H1 (cell line): Measurements from ENCODE around the gene LCA5. TPM values are rescaled to one million over a fixed set of nuclear protein-coding genes. Genes with fewer than 3 reads are reported as not detected.

Experiments used
- CTCF ChIA-PET: fragments of 300-600 bp; sonication (Branson Sonifier 250); formaldehyde crosslinking; loops from one replicate; lab custom pipeline; 2021; ENCODE audit not compliant: partially characterized antibody; lab: Charles Lee
- POLR2A ChIA-PET: fragments of 300-600 bp; sonication (Branson Sonifier 250); formaldehyde crosslinking; loops from one replicate; lab custom pipeline; 2021; ENCODE audit warnings: inconsistent platforms; ENCODE audit not compliant: partially characterized antibody; lab: Charles Lee
- DNase-seq, 2 experiments: peaks; one replicate each; pipeline versions ENCODE4 v3.0.0 to v3.0.0-alpha.2; 2010 to 2022; ENCODE audit warnings: low spot score in 2 of 2, low read depth in 1 of 2, mixed read lengths in 1 of 2
- FAIRE-seq: peaks from 2 replicates; lab custom pipeline; 2011; peaks lifted over from hg19 to GRCh38; lab: Jason Lieb, UNC
- H2AFZ ChIP-seq: 2 replicates; pipeline ENCODE4 v1.8.1; 2012; ENCODE audit warnings: low read length, inconsistent platforms
- H2AK5ac ChIP-seq: 2 replicates; pipeline ENCODE4 v1.6.1; 2013; ENCODE audit warnings: low read depth, low read length
- H2BK120ac ChIP-seq: replicated peaks from 2 replicates; pipeline ENCODE3; 2013; ENCODE audit warnings: low read depth, low read length, inconsistent platforms
- H2BK12ac ChIP-seq: 2 replicates; pipeline ENCODE4 v1.6.1; 2013; ENCODE audit warnings: low read depth, low read length
- H2BK15ac ChIP-seq: 2 replicates; pipeline ENCODE4 v1.6.1; 2013; ENCODE audit warnings: low read length
- H2BK20ac ChIP-seq: 2 replicates; pipeline ENCODE4 v1.6.1; 2013; ENCODE audit warnings: low read length
- H2BK5ac ChIP-seq: 2 replicates; pipeline ENCODE4 v1.6.1; 2013; ENCODE audit warnings: low read depth, low read length
- H3K14ac ChIP-seq: 2 replicates; pipeline ENCODE4 v1.6.1; 2013; ENCODE audit warnings: inconsistent platforms; ENCODE audit not compliant: insufficient read length
- H3K18ac ChIP-seq: 2 replicates; pipeline ENCODE4 v1.6.1; 2013; ENCODE audit warnings: low read length; ENCODE audit errors: extremely low read depth
- H3K23ac ChIP-seq: 2 replicates; pipeline ENCODE4 v1.6.1; 2013; ENCODE audit warnings: inconsistent platforms; ENCODE audit not compliant: insufficient read length
- H3K23me2 ChIP-seq: 2 replicates; pipeline ENCODE4 v1.6.1; 2013; ENCODE audit warnings: low read depth, low read length
- H3K27ac ChIP-seq: 2 replicates; pipeline ENCODE4 v1.6.1; 2011; ENCODE audit warnings: low read depth, low read length, inconsistent platforms
- H3K27me3 ChIP-seq, 4 experiments: replicated peaks in 1 of 4; 1 replicate in 1 of 4; 2 replicates in 3 of 4; pipeline versions ENCODE4 v1.6.1 to v1.8.1; 2011 to 2013; ENCODE audit warnings: low read length in 3 of 4, mild to moderate bottlenecking in 3 of 4, inconsistent platforms in 2 of 4, mixed read lengths in 2 of 4, moderate library complexity in 1 of 4; ENCODE audit not compliant: control insufficient read depth in 3 of 4, insufficient read depth in 3 of 4; ENCODE audit errors: extremely low read depth in 1 of 4
- H3K36me3 ChIP-seq, 4 experiments: 2 replicates each; pipeline versions ENCODE4 v1.6.1 to v1.8.1; 2011 to 2013; ENCODE audit warnings: mild to moderate bottlenecking in 4 of 4, low read length in 3 of 4, moderate library complexity in 2 of 4, control low read depth in 1 of 4, inconsistent platforms in 1 of 4; ENCODE audit not compliant: insufficient read depth in 4 of 4, control insufficient read depth in 2 of 4
- H3K4ac ChIP-seq: replicated peaks from 2 replicates; pipeline ENCODE3; 2013; ENCODE audit warnings: low read length, low read depth, mixed read lengths, inconsistent platforms; ENCODE audit not compliant: insufficient read length
- H3K4me1 ChIP-seq, 4 experiments: replicated peaks in 1 of 4; 1 replicate in 1 of 4; 2 replicates in 3 of 4; pipeline versions ENCODE4 v1.6.1 to v1.8.1; 2011 to 2013; ENCODE audit warnings: low read length in 3 of 4, inconsistent platforms in 2 of 4, mixed read lengths in 1 of 4; ENCODE audit not compliant: insufficient read depth in 4 of 4, control insufficient read depth in 3 of 4
- H3K4me2 ChIP-seq, 2 experiments: 2 replicates each; pipeline versions ENCODE4 v1.6.1 to v1.8.1; 2011 to 2013; ENCODE audit warnings: low read depth in 2 of 2, low read length in 2 of 2, control low read depth in 1 of 2, inconsistent platforms in 1 of 2, mild to moderate bottlenecking in 1 of 2; ENCODE audit not compliant: insufficient read depth in 1 of 2
- H3K4me3 ChIP-seq, 4 experiments: fragments of 200-600, 300-600 bp in 1 of 4; sonication (generic), shearing (Covaris generic), sonication (Bioruptor Twin) in 1 of 4; 2 replicates each; pipeline versions ENCODE4 v1.5.1 to v1.8.1; 2011 to 2016; ENCODE audit warnings: low read length in 4 of 4, low read depth in 3 of 4, control low read depth in 2 of 4, inconsistent platforms in 2 of 4, mild to moderate bottlenecking in 2 of 4, mixed read lengths in 1 of 4, moderate library complexity in 1 of 4; ENCODE audit not compliant: insufficient read depth in 2 of 4; ENCODE audit errors: extremely low read depth in 1 of 4
- H3K56ac ChIP-seq: replicated peaks from 2 replicates; pipeline ENCODE3; 2013; ENCODE audit warnings: low read depth, mild to moderate bottlenecking, mixed read lengths, low read length, inconsistent platforms; ENCODE audit not compliant: insufficient read length
- H3K79me1 ChIP-seq: 2 replicates; pipeline ENCODE4 v1.6.1; 2013; ENCODE audit warnings: low read depth, low read length, control low read depth
- H3K79me2 ChIP-seq, 2 experiments: 2 replicates each; pipeline versions ENCODE4 v1.6.1 to v1.8.1; 2012 to 2013; ENCODE audit warnings: low read length in 2 of 2, mild to moderate bottlenecking in 2 of 2, inconsistent platforms in 1 of 2; ENCODE audit not compliant: insufficient read depth in 2 of 2, control insufficient read depth in 1 of 2
- H3K9ac ChIP-seq, 4 experiments: replicated peaks in 1 of 4; 1 replicate in 1 of 4; 2 replicates in 3 of 4; pipeline versions ENCODE4 v1.6.1 to v1.8.1; 2011 to 2013; ENCODE audit warnings: low read depth in 3 of 4, low read length in 3 of 4, control low read depth in 2 of 4, mild to moderate bottlenecking in 2 of 4, moderate library complexity in 2 of 4, inconsistent platforms in 1 of 4; ENCODE audit errors: extremely low read depth in 1 of 4
- H3K9me3 ChIP-seq, 2 experiments: 2 replicates each; pipeline versions ENCODE4 v1.6.1 to v1.8.1; 2012 to 2013; ENCODE audit warnings: mild to moderate bottlenecking in 2 of 2, moderate library complexity in 2 of 2, control low read depth in 1 of 2, inconsistent platforms in 1 of 2, low read depth in 1 of 2, low read length in 1 of 2, mixed read lengths in 1 of 2; ENCODE audit not compliant: insufficient read depth in 2 of 2
- H4K20me1 ChIP-seq, 2 experiments: replicated peaks in 1 of 2; 2 replicates each; pipeline versions ENCODE3 to v1.8.1; 2011 to 2013; ENCODE audit warnings: inconsistent platforms in 2 of 2, low read length in 2 of 2, mild to moderate bottlenecking in 1 of 2; ENCODE audit not compliant: insufficient read depth in 2 of 2, control insufficient read depth in 1 of 2
- H4K5ac ChIP-seq: 2 replicates; pipeline ENCODE4 v1.6.1; 2013; ENCODE audit warnings: low read length, low read depth, mixed read lengths, inconsistent platforms; ENCODE audit not compliant: insufficient read length
- H4K8ac ChIP-seq: 2 replicates; pipeline ENCODE4 v1.8.0; 2013; ENCODE audit warnings: mild to moderate bottlenecking, moderate library complexity, low read length, inconsistent platforms; ENCODE audit not compliant: insufficient read depth; ENCODE audit errors: extremely low read depth
- H4K91ac ChIP-seq: replicated peaks from 2 replicates; pipeline ENCODE3; 2013; ENCODE audit warnings: low read length, mixed read lengths, inconsistent platforms; ENCODE audit not compliant: insufficient read length
- CTCF ChIP-seq, 3 experiments: IDR thresholded peaks; 1 replicate in 2 of 3; 2 replicates in 1 of 3; pipeline versions ENCODE4 v1.5.1 to v1.6.1; 2011; ENCODE audit warnings: low read length in 3 of 3, mild to moderate bottlenecking in 3 of 3, inconsistent platforms in 2 of 3, low read depth in 1 of 3, moderate library complexity in 1 of 3; ENCODE audit not compliant: insufficient read depth in 1 of 3; ENCODE audit errors: control extremely low read depth in 1 of 3
- KDM1A ChIP-seq: fragments of 200-600, 300-600 bp; sonication (generic); IDR thresholded peaks from 2 replicates; pipeline ENCODE4 v1.7.1; 2016; ENCODE audit warnings: mild to moderate bottlenecking, low read length, borderline replicate concordance
- RAD21 ChIP-seq, 2 experiments: IDR thresholded peaks in 1 of 2; conservative IDR thresholded peaks in 1 of 2; 2 replicates each; pipeline ENCODE4 v1.6.1; 2011; ENCODE audit warnings: low read depth in 2 of 2, low read length in 2 of 2, improper control_type of control experiment in 1 of 2, inconsistent platforms in 1 of 2, mild to moderate bottlenecking in 1 of 2, moderate library complexity in 1 of 2
- WGBS, 2 experiments: shearing (Covaris generic) in 1 of 2; methylation state at CpG; one replicate each; pipeline versions ENCODE4 v1.1.6 to v1.1.7; 2013 to 2015; ENCODE audit warnings: low lambda C conversion rate in 2 of 2, mixed read lengths in 2 of 2, inconsistent platforms in 1 of 2, low coverage in 1 of 2, missing lambda C conversion rate in 1 of 2; ENCODE audit not compliant: insufficient replicate concordance in 2 of 2, insufficient coverage in 1 of 2, insufficient read length in 1 of 2; ENCODE audit errors: extremely low coverage in 1 of 2, missing lambda C conversion rate in 1 of 2; 5-methylcytosine and 5-hydroxymethylcytosine counted together
- polyA plus RNA-seq, 7 experiments: library from polyadenylated mRNA; depleted of rRNA in 3 of 7; stranded (reverse) in 5 of 7; unstranded in 2 of 7; fragments of >200 nt in 5 of 7; fragments of 200-250 nt in 2 of 7; gene quantifications; 1 replicate in 5 of 7; 2 replicates in 1 of 7; 4 replicates in 1 of 7; pipeline versions ENCODE4 v1.2.1 to v1.2.3, GENCODE V29; 2011 to 2013; ENCODE audit warnings: missing spikeins in 2 of 7, mixed read lengths in 2 of 7
- total RNA-seq: library from RNA; stranded (reverse); fragmentation: NEBNext Ultra II Directional; extraction: Animal tissue kit (Norgen Biotek cat#: 25700); gene quantifications from 2 replicates; pipeline ENCODE4 v1.2.1, GENCODE V29; 2021

Gene LCA5
- total and polyA plus RNA-seq, 2 of the 8 experiments (the other 6 are each of a cell fraction or from before 2014, with no cell fraction given): 0.44 to 3.6 TPM

DNA sequence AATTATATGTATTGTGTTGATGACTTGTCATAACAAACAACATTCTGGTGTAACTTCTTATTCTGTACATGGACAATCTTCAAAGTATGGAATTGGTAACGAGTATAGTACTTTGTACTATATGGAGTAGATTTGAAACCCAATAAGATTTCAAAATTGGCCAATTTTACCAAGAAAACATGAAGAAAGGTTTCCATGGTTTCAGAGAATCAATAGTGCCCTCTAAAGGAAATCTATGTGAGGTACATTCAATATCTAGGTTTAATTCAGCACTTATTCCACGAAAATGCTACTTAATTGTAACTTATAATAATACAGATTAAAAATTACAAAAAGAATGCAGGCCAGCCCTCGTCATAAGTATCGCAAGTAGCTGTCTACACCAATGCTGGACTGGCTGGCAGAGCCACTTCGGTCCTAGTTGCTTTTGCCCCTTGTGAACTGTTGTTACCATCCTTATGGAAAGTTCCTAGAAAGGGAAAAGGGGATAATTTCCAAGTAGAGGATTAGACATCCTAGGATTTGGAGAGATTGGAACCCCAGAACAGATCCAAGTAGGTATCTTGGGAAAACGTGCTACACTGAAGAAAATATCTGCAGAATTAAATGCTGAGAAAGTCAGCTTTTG is 70.9 kb downstream of the LCA5 start:
- H3K4me1 ChIP-seq: no peaks in the 10 kb centered on the region
- no peaks in the 10 kb centered on the region for H3K36me3 ChIP-seq
- no peak overlapping the region for H2BK15ac ChIP-seq
- no peaks in the 10 kb centered on the region for H3K79me1 ChIP-seq
- DNase-seq (no peak), FAIRE-seq (no peak)
- no peak overlapping the region for H3K27ac ChIP-seq
- 41% methylated on average over 6 of the region's 6 CpGs; no CpG with 5 or more reads in 1 of the 2 experiments for WGBS, 2 experiments
- H3K23me2 ChIP-seq: no peaks in the 10 kb centered on the region
- CTCF ChIA-PET: interaction anchor here (0.6 to 3.4 kb wide), 27 partner anchors 11 to 555 kb away, joined by 3 to 19 read pairs (median 4); no protein-coding TSS in a partner anchor
- TF ChIP-seq KDM1A (no peak), RAD21 (IDR thresholded peaks at IDR 0.05 in 1 of 2, conservative IDR thresholded peaks at IDR 0.05 in 1 of 2; ENCODE audit: low read depth in 2 of 2, low read length in 2 of 2) (peak; percentile 64 to 75), CTCF (IDR thresholded peaks at IDR 0.05; ENCODE audit: control extremely low read depth in 1 of 3, insufficient read depth in 1 of 3, low read depth in 1 of 3, low read length in 3 of 3) (peak in 2 of 3 experiments; percentile 29 to 39; a peak in 2 of 4 replicates)
- H4K20me1 ChIP-seq: no peaks in the 10 kb centered on the region
- no peak overlapping the region for H3K9ac ChIP-seq
- no peak overlapping the region for H2BK12ac ChIP-seq
- no peaks in the 10 kb centered on the region for H3K9me3 ChIP-seq
- H2AFZ ChIP-seq: no peak overlapping the region
- H4K91ac ChIP-seq: no peak overlapping the region
- H3K79me2 ChIP-seq: no peaks in the 10 kb centered on the region
- H2BK5ac ChIP-seq: no peak overlapping the region
- no peak overlapping the region for H3K18ac ChIP-seq
- no peak overlapping the region for H2BK120ac ChIP-seq
- no peak overlapping the region for H3K4ac ChIP-seq
- no peak overlapping the region for H3K4me3 ChIP-seq
- H3K23ac ChIP-seq: no peak overlapping the region
- H4K5ac ChIP-seq: no peak overlapping the region
- no peak overlapping the region for H3K56ac ChIP-seq
- H4K8ac ChIP-seq: no peak overlapping the region
- H3K14ac ChIP-seq: no peak overlapping the region
- H2BK20ac ChIP-seq: no peak overlapping the region
- no peaks in the 10 kb centered on the region for H3K27me3 ChIP-seq
- H3K4me2 ChIP-seq: no peak overlapping the region
- H2AK5ac ChIP-seq: no peak overlapping the region
- POLR2A ChIA-PET: interaction anchor here (0.6 kb wide), 1 partner anchor 416 kb away, joined by 4 read pairs; no protein-coding TSS in a partner anchor
